Endometrial microvascular endothelial cells (primary cell): Measurements from ENCODE around the gene CENPW. TPM values are rescaled to one million over a fixed set of nuclear protein-coding genes. Genes with fewer than 3 reads are reported as not detected.

ENCODE experiments used
- in situ Hi-C: cut with HindIII; loops from 2 replicates; pipeline ENCODE4 v1.10.0; 2017; ENCODE audit warnings: low sequenced_read_pairs, low pct_unique_long_range_greater_than_20kb; ENCODE audit errors: inconsistent ontology term
- total RNA-seq: library from RNA; depleted of rRNA; stranded (reverse); fragments of >200 nt; gene quantifications from one replicate; pipeline ENCODE4 v1.2.3, GENCODE V29; 2015; ENCODE audit errors: inconsistent ontology term

The CENPW gene
- total RNA-seq: 20.0 TPM

- in situ Hi-C loops: no loop called here
Measured at GRCh38 chr6:126339796-126340609, at the start of gene CENPW. Gene CENPW, plus strand, starts transcription at chr6:126340115. Its CDS starts 159 bp downstream, at chr6:126340274.

GRCh38 chr6:126293891-126294524, 45.9 kb upstream of the CENPW start:
- in situ Hi-C loops: no loop called here

GRCh38 chr6:126300126-126300525, 39.8 kb upstream of the CENPW start:
- in situ Hi-C loops: no loop called here

DNA sequence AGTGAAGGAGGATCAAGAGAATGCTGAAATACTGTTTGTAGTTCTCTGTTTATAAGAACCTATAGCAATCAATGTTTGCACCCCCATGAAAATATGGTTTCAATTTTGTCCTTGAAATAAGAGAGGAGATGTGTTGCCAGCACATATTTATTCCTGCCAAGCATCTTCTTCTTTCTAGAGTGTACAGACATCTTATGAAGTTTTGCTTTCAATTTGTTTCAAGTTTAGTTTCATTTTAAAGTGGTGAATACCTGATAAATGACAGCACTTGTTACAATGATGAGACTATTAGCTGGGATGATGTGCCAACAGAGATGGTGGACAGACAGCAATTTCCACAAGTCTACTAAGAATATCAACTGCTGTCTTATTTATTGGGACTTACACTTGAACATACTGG, 39.2 kb upstream of the CENPW start:
- in situ Hi-C loops: no loop called here

- in situ Hi-C loops: no loop called here
Measured at GRCh38 chr6:126302191-126302590, 37.7 kb upstream of the CENPW start.

GRCh38 chr6:126307849-126308248, 32.1 kb upstream of the CENPW start:
- in situ Hi-C loops: no loop called here

GRCh38 chr6:126308362-126308761, 31.6 kb upstream of the CENPW start:
- in situ Hi-C loops: no loop called here

- in situ Hi-C loops: no loop called here
Measured at GRCh38 chr6:126312013-126312665, 27.8 kb upstream of the CENPW start.

- in situ Hi-C loops: no loop called here
Measured at GRCh38 chr6:126313941-126314340, 26.0 kb upstream of the CENPW start.

DNA sequence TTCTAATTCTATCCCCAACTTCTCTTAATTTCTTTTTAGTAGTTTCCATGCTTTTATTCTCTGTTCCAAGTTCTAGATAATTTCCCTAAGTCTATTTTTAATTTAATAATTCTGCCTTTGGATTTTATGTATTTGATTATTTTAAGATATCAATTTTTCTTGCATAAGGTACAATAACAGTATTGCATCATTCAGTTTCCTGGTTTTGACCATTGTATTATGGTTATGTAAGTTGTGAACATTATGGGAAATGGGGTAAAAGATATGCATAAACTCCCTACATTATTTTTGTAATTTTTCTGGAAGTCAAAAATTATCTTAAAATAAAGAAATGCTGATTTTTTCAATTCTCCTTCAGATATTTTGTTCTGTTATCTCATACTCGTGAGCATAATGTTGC, 21.1 kb upstream of the CENPW start:
- in situ Hi-C loops: no loop called here

GRCh38 chr6:126333729-126334128, 6.2 kb upstream of the CENPW start:
- in situ Hi-C loops: no loop called here

GRCh38 chr6:126335210-126335609, 4.7 kb upstream of the CENPW start:
- in situ Hi-C loops: no loop called here

- in situ Hi-C loops: no loop called here
Measured at GRCh38 chr6:126337323-126337722, 2.6 kb upstream of the CENPW start.

GRCh38 chr6:126341126-126341525, 1.2 kb downstream of the CENPW start:
- in situ Hi-C loops: no loop called here

GRCh38 chr6:126344181-126344580, 4.3 kb downstream of the CENPW start:
- in situ Hi-C loops: no loop called here

GRCh38 chr6:126351960-126352359, 12.0 kb downstream of the CENPW start:
- in situ Hi-C loops: no loop called here

GRCh38 chr6:126352514-126352913, 12.6 kb downstream of the CENPW start:
- in situ Hi-C loops: no loop called here

DNA sequence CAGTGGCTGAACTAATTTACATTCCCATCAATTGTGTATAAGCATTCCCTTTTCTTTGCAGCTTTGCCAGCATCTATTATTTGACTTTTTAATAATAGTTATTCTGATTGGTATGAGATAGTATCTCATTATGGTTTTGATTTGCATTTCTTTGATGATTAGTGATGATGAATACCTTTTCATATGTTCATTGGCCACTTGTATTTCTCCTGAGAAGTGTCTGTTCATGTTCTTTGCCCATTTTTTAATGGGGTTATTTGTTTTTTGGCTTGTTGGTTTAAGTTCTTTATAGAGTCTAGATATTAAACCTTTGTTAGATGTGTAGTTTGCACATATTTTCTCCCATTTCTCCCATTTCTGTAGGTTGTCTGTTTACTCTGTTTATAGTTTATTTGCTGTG, 16.6 kb downstream of the CENPW start:
- in situ Hi-C loops: no loop called here

DNA sequence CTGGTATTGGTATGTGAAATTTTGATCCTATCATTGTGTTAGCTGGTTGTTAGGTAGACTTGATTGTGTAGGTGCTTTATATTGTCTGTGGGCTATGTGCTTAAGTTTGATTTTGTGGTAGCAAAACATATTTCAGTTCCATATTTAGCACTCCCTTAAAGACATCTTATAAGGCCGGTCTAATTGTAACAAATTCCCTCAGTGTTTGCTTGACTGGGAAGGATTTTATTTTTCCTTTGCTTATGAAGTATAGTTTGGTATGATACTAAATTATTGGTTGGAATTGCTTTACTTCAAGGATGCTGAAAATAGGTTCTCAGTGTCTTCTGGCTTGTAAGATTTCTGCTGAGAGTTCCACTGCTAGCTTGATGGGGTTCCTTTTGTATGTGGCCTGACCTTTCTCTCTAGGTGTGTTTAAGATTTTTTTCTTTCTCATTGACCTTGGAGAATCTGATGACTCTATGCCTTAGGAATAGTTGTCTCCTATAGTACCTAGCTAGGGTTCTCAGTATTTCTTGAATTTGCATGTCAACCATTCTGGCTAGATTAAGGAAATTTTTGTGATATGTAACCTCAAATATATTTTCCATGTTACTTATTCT, 20.1 kb downstream of the CENPW start:
- in situ Hi-C loops: no loop called here
